LHCN-M2 (cell line): Measurements from ENCODE around the gene CPA4. TPM values are rescaled to one million over a fixed set of nuclear protein-coding genes. Genes with fewer than 3 reads are reported as not detected.
"Not testable (repeated sequence)": the region's sequence is repeated elsewhere in the genome, so short reads cannot be mapped to it uniquely, and the experiment has no call there.

Experiments used
- DNase-seq: peaks from one replicate; pipeline ENCODE4 v3.0.0-alpha.2; 2012; ENCODE audit warnings: low read depth
- polyA plus RNA-seq: library from polyadenylated mRNA; unstranded; fragments of >200 nt; gene quantifications from one replicate; pipeline ENCODE4 v1.2.1, GENCODE V29; 2012; ENCODE audit warnings: missing spikeins
- total RNA-seq: library from RNA; depleted of rRNA; stranded (reverse); fragments of >200 nt; gene quantifications from 2 replicates; pipeline ENCODE4 v1.2.3, GENCODE V29; 2014; rRNA removed

The CPA4 gene, protein sequence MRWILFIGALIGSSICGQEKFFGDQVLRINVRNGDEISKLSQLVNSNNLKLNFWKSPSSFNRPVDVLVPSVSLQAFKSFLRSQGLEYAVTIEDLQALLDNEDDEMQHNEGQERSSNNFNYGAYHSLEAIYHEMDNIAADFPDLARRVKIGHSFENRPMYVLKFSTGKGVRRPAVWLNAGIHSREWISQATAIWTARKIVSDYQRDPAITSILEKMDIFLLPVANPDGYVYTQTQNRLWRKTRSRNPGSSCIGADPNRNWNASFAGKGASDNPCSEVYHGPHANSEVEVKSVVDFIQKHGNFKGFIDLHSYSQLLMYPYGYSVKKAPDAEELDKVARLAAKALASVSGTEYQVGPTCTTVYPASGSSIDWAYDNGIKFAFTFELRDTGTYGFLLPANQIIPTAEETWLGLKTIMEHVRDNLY
- total RNA-seq = 90.5 and 118 TPM in 2 replicates
- 238 TPM for polyA plus RNA-seq

DNA sequence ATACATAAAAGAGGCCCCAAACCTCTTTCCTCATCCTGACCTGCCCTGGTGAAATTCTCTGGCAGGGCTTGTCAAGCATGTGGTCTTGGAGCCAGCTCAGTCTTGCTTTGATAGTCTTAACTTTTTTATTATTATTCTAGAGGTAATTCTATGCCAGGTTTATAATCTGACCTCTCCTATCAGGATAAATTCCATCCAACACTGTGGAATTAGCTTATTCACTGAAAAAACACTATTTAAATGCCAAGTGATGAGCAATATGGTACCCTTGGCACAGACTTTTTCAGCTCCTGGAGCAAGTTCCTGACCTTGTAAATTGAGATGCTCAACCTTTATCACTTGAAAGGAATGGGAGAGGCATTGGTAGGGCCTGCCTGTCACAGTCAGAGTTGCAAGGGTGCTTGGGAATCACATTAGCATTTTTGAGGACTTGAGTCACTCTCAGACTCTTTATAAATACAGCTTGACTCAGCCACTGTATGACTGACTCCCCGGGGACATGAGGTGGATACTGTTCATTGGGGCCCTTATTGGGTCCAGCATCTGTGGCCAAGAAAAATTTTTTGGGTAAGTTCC is at the start of gene CPA4:
TSS of gene CPA4 (plus strand) at position 480 of the 576 bp plus-strand sequence. CDS start at position 500, 20 bp downstream.
- peak; percentile 100 for DNase-seq

DNA sequence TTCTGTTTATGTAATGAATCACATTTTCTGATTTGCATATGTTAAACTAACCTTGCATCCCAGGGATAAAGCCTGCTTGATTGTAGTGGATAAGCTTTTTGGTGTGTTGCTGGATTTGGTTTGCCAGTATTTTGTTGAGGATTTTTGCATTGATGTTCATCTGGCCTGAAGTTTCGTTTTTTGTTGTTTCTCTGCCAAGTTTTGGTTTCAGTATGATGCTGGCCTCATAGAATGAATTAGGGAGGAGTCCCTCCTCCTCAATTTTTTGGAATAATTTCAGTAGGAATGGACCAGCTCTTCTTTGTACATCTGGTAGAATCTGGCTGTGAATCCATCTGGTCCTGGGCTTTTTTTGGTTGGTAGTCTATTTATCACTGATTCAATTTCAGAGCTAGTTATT is 49.5 kb upstream of the CPA4 start:
- DNase-seq = peak; percentile 15

DNA sequence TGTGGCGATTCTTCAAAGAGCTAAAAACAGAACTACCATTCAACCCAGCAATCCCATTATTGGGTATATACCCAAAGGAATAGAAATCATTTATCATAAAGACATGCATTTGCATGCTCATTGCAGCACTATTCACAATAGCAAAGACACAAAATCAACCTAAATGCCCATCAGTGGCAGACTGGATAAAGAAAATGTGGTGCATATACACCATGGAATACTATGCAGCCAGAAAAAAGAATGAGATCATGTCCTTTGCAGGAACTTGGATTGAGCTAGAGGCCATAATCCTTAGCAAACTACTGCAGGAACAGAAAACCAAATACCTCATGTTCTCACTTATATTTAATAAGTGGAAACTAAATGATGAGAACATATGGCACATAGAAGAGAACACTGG is 46.5 kb upstream of the CPA4 start:
- DNase-seq = not testable (repeated sequence)

DNA sequence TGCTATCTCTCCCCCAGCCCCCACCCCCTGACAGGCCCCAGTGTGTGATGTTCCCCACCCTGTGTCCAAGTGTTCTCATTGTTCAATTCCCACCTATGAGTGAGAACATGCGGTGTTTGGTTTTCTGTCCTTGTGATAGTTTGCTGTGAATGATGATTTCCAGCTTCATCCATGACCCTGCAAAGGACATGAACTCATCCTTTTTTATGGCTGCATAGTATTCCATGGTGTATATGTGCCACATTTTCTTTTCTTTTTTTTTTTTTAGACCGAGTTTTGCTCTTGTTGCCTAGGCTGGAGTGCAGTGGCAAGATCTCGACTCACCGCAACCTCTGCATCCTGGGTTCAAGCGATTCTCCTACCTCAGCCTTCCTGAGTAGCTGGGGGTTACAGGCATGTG is 44.1 kb upstream of the CPA4 start:
- DNase-seq = not testable (repeated sequence)

DNA sequence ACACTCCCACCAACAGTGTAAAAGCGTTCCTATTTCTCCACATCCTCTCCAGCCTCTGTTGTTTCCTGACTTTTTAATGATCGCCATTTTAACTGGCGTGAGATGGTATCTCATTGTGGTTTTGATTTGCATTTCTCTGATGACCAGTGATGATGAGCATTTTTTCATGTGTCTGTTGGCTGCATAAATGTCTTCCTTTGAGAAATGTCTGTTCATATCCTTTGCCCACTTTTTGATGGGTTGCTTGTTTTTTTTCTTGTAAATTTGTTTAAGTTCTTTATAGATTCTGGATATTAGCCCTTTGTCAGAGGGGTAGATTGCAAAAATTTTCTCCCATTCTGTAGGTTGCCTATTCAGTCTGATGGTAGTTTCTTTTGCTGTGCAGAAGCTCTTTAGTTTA is 43.3 kb upstream of the CPA4 start:
- DNase-seq = not testable (repeated sequence)

DNA sequence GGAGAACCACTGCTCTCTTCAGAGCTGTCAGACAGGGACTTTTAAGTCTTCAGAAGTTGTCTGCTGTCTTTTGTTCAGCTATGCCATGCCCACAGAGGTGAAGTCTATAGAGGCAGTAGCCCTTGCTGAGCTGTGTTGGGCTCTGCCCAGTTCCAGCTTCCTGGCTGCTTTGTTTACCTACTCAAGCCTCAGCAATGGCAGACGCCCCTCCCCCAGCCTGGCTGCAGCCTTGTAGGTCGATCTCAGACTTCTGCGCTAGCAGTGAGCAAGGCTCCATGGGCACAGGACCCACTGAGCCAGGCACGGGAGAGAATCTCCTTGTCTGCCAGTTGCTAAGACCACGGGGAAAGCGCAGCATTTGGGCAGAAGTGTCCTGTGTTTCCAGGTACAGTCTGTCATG is 38.4 kb upstream of the CPA4 start:
- DNase-seq = no peak

DNA sequence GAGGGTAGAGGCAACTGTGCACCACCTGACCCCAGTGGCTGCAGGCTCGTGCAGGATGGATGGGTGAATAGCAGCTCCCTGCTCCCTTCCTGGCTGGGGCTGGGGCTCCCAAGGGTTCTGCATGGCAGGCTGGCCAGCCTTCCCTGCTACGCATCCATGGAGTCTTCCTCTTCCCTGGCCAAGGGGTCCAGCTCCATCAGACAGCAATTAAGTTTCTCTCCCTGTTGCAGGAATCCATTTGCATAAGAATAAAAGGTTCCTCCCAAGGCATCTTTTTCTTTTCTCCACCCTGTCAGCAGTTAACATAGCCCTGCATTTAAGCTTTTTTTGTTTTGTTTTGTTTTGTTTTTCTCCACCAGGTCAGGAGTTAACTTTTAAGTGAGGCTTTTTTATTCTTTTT is 36.3 kb upstream of the CPA4 start:
- DNase-seq = no peak

DNA sequence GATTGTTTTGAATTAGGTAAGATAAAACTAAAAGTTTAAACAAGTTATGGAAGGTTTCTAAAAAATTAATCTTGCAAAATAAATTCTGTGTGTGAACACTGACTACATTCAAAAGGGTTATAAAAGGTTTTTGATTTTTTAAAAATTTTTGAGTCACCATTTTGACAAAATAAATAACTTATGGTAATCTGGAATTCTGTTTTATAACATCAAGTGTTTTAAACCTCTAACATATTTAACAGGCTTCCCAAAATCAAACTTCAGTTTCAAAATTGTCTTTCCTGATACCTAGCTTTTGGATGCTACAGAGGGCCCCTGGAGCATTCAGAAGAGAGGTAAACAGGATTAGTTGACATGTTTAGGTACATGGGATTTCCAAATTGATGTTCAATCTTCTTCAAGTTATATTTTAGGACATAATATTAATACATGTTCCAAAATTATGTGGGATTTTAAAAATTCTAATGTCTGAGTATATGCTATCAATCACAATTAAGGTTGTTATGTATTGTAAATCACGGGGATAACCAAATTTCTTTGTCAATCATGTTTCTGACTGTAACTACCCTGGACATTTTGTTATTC is 34.4 kb upstream of the CPA4 start:
- DNase-seq = no peak

DNA sequence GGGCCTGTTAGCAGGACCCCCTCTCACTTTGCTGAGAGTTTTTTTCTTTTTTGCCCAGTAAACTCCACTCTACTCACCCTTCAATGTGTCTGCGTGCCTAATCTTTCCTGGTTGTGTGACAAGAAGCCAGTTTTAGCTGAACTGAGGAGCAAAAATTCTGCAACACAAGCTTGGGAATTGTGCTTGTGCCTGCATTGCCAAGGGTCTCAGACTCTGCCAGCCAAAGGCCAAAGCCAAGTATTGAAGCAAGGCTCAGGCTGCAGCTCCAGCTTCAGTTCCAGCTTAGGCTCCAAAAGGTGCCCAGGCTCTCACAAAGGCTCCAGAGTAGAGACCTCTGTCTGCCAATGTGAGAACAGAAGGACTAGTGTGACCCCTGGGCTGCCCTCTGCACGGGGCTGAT is 30.5 kb upstream of the CPA4 start:
- DNase-seq = no peak

DNA sequence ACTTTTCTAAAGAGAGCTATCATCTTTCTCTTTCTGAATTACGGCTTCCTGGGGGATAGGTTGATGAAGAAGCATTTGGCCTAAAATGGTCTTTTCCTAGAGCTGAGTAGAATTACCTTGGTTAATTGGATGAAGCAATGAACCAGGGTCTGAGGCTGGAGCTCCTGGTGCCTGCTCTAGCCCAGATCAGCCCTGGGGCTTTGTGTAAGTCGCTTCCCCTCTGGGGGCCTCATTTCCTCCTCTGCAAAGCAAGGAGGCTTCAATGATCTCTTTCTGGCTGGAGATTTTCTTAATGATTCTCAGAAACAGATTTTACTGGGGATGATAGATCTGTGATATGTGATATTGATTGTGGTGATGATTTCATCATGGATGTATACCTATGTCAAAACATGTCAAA is 29.8 kb upstream of the CPA4 start:
- no peak for DNase-seq

DNA sequence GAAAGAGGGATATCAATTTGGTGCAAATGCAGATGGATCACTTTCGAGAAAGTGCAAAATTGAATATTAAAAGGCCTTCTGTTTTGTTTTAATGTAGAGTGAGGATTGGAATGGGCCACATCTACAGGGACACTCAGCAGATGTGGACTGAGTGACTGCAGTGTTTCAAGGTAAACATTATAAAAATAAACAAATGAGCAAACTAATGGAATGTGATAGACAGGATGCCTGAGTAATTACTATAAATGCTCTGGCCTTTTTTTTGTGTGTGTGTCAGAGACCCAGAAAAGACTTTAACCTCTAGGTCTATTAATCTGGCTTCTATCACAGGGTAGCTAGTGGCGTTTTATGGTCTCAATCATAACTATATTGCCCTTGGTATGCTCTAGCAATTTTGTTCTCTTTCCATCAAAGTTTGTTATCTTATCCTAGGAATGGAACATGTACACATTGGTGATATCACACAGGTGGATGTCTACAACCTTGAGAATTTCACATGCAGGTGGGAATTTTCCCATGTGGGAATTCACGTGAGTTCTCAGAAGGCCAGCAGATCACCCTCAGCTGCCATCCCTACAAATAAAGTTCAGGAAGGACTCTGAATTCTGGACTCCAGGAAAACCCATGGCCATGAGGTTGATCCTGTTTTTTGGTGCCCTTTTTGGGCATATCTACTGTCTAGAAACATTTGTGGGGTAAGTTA is 26.6 kb upstream of the CPA4 start, which contains the start of gene CPA2:
TSS of gene CPA2 (plus strand) at position 606 of the 703 bp plus-strand sequence. CDS start at position 625, 19 bp downstream.
- DNase-seq = no peak

DNA sequence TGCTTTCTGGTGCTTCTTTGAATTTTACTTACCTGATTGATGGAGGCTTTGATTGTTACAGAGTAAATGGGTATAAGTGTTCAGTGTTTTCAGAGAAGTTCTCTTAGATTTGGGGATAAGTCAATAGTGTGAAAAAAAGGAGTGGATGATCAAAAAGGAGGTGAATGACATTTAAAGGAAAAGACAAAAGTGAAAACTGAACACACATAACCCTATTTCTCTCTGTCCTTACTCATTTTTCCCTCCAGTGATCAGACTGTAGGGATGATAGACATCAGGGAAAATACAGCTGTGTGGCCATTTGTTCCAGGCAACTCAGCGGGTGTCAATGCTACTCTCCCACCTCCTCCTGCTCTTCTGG is 26.0 kb upstream of the CPA4 start:
- no peak for DNase-seq

DNA sequence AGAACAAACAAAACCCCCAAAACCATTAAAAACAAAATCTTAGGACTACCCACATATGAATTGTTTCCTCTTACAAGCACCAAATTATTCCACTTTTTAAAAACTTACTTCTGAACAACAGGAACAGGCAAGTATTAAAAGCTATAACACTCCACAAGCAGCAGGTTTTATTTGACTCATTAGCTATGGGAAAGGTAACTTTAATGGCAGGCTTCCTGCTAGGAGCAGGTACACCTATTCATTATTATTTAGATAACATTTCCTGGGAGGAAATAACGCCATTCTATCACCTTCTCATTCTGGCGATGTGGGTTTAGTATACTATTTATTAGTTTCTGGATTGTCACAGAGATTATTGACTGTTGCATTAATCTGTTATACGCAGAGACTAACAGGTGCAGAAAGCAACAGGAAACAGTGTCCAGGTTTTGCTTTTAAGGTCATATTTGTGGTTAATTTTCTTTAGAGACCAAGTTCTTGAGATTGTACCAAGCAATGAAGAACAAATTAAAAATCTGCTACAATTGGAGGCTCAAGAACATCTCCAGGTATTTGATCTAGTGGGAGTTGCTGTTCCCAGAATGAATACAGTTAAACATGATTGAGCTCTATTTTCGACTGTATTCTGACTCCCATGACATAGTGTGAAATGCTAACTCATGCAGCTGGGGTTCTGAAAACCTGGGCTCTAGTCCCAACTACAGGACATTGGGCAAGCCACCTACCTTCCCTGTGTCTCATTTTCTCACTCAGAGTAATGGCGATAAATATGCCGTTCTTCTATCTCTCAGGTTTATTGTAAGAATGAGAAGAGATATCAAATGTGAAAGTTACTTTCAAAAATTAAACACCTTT is 24.3 kb upstream of the CPA4 start:
- no peak for DNase-seq

DNA sequence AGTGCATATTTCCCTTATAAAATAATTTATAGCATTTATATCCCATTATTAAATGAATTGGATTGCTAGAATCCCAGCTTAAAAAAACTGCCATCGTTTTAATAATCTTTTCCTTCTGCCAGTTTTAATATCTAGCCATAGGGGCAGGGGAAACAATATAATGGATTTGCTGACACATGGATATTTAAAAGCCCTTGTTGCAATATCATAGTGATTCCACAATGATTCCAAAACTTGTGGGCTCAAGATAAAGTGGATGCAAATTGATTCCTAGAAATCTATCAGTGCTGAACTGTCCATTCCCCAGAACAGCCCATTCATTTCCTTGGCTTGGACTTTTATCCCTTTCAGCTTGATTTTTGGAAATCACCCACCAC is 23.7 kb upstream of the CPA4 start:
- no peak for DNase-seq

DNA sequence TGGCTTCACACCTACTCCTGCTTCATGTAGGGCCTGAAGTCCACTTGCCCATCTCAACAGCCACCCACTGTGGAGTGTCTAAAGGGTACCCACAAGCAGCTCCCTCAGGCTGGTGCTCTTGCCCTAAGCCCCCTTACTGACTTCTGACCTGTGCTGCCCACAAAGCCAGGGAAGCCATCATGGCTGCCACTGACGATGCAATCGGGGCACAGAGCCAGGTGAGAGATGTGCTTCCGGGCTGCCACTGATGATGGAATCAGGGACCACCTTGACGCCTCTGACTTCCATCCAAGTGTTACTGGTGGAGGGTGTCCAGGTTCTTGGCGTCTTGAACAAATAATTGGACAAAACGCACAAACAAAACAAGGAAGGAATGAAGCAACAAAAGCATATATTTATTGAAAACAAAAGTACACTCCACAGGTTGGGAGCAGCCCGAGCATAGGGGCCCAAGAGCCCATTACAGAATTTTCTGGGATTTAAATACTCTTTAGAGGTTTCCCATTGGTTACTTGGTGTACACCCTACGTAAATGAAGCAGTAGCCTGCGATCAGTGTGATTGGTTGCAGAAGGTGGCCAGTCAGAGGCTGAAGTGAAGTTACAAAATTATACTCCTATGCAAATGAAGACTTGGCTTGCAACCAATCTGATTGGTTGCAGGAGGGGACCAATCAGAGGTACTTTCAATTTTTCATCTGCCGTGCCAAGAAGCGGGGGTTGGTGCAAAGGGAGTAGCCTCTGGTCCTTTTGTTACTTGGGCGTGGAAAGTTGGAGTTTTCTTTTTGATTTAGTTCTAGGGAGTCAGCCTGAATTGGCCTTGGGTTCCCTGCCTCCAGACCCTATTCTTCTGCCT is 21.8 kb upstream of the CPA4 start:
- DNase-seq = no peak

DNA sequence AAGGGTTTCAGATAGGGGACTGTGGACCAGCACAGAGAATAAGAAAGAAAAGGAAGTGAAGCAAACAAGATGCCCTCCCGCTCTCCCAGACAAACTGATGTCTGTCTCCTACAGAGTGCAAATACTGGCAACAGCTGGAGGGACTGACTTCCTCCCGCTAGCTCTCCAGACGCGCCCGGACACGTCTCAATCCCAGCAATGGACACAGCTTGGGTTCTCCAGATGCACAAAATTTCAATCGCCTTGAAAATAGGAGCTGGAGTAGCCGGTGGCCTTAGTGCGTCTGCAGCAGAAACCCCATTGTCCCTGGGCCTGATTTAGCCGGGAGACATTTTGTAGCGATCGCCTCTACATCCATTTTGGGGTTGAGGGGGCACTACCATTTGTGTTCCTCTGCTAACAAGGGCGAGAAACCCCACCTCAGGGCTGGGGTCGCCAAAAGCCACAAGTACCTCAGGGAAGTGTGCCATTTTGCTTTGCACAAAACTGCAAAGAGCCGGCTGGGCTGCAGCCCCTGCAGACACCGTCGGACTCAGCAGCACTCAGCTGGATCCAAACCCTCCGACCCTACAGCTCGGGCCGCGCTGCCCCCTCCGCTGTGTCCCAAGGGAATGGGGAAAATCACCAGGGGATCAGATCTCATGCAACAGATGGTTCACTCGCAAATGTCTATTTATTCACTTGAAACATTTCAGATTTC is 20.4 kb upstream of the CPA4 start:
- DNase-seq = peak; percentile 38

DNA sequence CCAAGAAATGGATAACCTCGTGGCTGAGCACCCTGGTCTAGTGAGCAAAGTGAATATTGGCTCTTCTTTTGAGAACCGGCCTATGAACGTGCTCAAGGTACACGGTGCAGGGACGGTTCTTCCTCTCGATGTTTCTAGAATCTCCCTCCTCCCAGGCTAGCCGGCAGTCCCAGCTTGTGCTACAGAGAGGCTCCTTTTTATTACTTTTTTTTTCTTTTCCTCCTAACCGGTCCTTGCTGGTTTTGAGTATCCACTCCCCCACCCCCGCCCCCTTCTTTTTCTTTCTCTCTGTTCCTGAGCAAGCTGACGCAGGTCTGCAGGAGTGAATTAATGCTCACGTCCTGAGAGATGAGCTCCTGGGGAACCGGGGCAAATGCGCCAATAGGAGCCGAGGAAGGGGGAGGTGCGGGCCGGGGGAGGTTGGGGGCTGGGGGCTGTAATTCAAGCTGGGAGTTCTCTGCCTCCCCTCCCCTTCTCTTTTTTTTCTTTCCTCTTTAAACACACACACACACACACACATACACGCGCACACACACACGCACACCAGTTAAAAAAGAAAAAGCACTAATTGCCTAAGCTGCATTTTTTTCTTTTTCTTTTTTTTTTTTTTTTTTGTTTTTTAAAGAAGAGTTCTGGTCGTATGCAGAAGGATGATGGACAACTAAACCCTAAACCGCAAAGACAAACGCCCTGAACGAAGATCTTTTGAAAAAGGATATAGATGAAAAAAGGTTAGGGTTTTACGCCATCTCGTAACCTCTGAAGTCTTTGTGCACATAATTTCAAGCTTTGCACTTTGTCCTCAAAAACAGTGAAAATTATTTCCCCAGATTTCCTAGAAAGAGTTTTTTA is 19.7 kb upstream of the CPA4 start:
- no peak for DNase-seq

DNA sequence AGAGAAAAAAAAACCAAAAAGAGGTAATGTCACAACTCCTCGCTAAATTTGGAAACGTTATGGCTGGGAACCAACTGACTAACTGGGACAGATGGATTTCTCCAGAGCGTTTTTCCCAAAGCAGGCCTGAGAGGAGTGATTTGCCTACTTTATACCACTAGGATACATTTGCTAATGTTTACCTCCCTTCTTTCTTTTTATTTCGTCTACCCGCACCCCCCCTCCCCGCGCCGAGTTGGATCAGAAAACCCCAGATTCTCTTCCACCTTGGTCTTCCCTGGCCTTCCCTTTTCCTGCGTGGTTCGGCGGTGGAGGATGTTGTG is 19.1 kb upstream of the CPA4 start:
- no peak for DNase-seq

DNA sequence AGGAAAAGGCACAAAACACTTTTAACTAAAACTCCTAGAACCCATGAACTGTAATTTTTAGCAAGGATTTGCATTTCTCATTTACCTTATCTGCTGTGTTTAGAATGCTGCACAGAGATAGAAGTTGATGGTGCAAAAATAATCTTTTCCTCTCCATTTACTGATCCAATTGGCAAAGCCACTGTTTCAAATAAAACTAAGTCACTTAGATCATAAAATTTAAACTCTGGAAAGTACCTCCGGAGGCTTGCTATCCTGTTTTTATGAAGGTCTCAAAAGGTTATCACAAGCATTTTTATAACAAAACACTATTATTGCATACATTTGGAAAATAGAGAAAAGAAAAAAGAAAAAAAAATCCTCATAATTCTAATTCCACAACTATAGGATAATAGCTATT is 18.7 kb upstream of the CPA4 start:
- no peak for DNase-seq
